GM12878 (cell line): ENCODE data around the gene KCNJ10. TPM values are rescaled to one million over a fixed set of nuclear protein-coding genes. Genes with fewer than 3 reads are reported as not detected.

ENCODE experiments used
- ATAC-seq: fragments of 200-7000 bp; cut with Tn5 transposase; 3 replicates; pipeline ENCODE4 v1.9.1; 2020; ENCODE audit warnings: mild to moderate bottlenecking, moderate library complexity
- BruUV-seq: library from RNA; stranded (reverse); fragments of 400-500 nt; replicated peaks from 2 replicates; lab custom pipeline; 2021; lab: Mats Ljungman, UMichigan
- CTCF ChIA-PET: fragments of 300-600 bp; sonication (Branson Sonifier 250); formaldehyde crosslinking; extraction: SDS; loops from one replicate; lab custom pipeline; 2021; ENCODE audit warnings: inconsistent platforms; lab: Yijun Ruan, JAX
- POLR2A ChIA-PET: fragments of 350-600 bp; formaldehyde crosslinking; extraction: SDS; loops from one replicate; lab custom pipeline; 2021; ENCODE audit warnings: inconsistent platforms; lab: Charles Lee
- RAD21 ChIA-PET: fragments of 300-600 bp; sonication (Branson Sonifier 250); formaldehyde crosslinking; loops from one replicate; lab custom pipeline; 2023; ENCODE audit warnings: antibody characterized with exemption; ENCODE audit not compliant: unreplicated experiment; lab: Charles Lee
- SMC1A ChIA-PET: fragments of 300-600 bp; sonication (Branson Sonifier 250); formaldehyde crosslinking; loops from one replicate; lab custom pipeline; 2023; ENCODE audit not compliant: unreplicated experiment, uncharacterized antibody; lab: Charles Lee
- DNase-seq: peaks from one replicate; pipeline ENCODE4 v3.0.0-alpha.2; 2011; ENCODE audit warnings: low read depth, low spot score
- FAIRE-seq: peaks from 3 replicates; lab custom pipeline; 2011; peaks lifted over from hg19 to GRCh38; lab: Jason Lieb, UNC
- H2AFZ ChIP-seq: 2 replicates; pipeline ENCODE4 v1.6.0; 2011; ENCODE audit warnings: low read depth, low read length, control low read depth; ENCODE audit not compliant: control insufficient read depth
- H3K27ac ChIP-seq: 2 replicates; pipeline ENCODE4 v1.5.1; 2011; ENCODE audit warnings: control low read depth; ENCODE audit not compliant: control insufficient read depth, insufficient read depth
- H3K27me3 ChIP-seq, 2 experiments: replicated peaks in 1 of 2; 2 replicates each; pipeline versions ENCODE4 v1.6.0 to v1.6.1; 2011; ENCODE audit warnings: low read length in 1 of 2; ENCODE audit not compliant: control insufficient read depth in 2 of 2, insufficient read depth in 2 of 2
- H3K36me3 ChIP-seq, 2 experiments: 2 replicates each; pipeline ENCODE4 v1.5.1; 2011; ENCODE audit warnings: low read length in 1 of 2; ENCODE audit not compliant: control insufficient read depth in 2 of 2, insufficient read depth in 2 of 2
- H3K4me1 ChIP-seq: 2 replicates; pipeline ENCODE4 v1.6.1; 2011; ENCODE audit warnings: mild to moderate bottlenecking, low read length, moderate library complexity, mixed read lengths; ENCODE audit not compliant: control insufficient read depth, insufficient read depth
- H3K4me2 ChIP-seq: 2 replicates; pipeline ENCODE4 v1.6.0; 2011; ENCODE audit warnings: control low read depth; ENCODE audit not compliant: control insufficient read depth, insufficient read depth
- H3K4me3 ChIP-seq: fragments of 200-600 bp; sonication (generic); 2 replicates; pipeline ENCODE4 v1.5.1; 2016
- H3K79me2 ChIP-seq: 2 replicates; pipeline ENCODE4 v1.6.0; 2011; ENCODE audit warnings: low read length; ENCODE audit not compliant: control insufficient read depth, insufficient read depth
- H3K9ac ChIP-seq: 2 replicates; pipeline ENCODE4 v1.8.0; 2011; ENCODE audit warnings: low read length, control low read depth, mixed read lengths; ENCODE audit not compliant: control insufficient read depth, insufficient read depth
- H3K9me3 ChIP-seq: replicated peaks from 3 replicates; pipeline ENCODE4 v1.5.1; 2011; ENCODE audit warnings: mild to moderate bottlenecking, low read length; ENCODE audit not compliant: control insufficient read depth, insufficient read depth
- H4K20me1 ChIP-seq: 2 replicates; pipeline ENCODE4 v1.6.0; 2011; ENCODE audit not compliant: control insufficient read depth, insufficient read depth
- ATF7 ChIP-seq: fragments of 450-650 bp; IDR thresholded peaks from 2 replicates; pipeline ENCODE4 v1.6.1; 2016; ENCODE audit warnings: low read depth, mild to moderate bottlenecking
- BHLHE40 ChIP-seq, 2 experiments: fragments of 450-650 bp in 1 of 2; IDR thresholded peaks; 2 replicates each; pipeline ENCODE4 v1.6.1; 2011 to 2017; ENCODE audit warnings: low read depth in 2 of 2, borderline replicate concordance in 1 of 2, improper control_type of control experiment in 1 of 2, low read length in 1 of 2, mild to moderate bottlenecking in 1 of 2
- CEBPZ ChIP-seq: fragments of 150-350 bp; IDR thresholded peaks from 2 replicates; pipeline ENCODE4 v1.6.1; 2016; ENCODE audit warnings: low read depth, low read length
- CREM ChIP-seq: IDR thresholded peaks from 2 replicates; pipeline ENCODE4 v1.6.1; 2014; ENCODE audit warnings: antibody characterized with exemption, low read depth
- DPF2 ChIP-seq: fragments of 450-650 bp; IDR thresholded peaks from 2 replicates; pipeline ENCODE4 v1.6.1; 2017; ENCODE audit warnings: mild to moderate bottlenecking
- E2F8 ChIP-seq: fragments of 450-650 bp; IDR thresholded peaks from 2 replicates; pipeline ENCODE4 v1.6.1; 2018; ENCODE audit warnings: mild to moderate bottlenecking, low read depth, moderate library complexity; ENCODE audit not compliant: partially characterized antibody
- ESRRA ChIP-seq: IDR thresholded peaks from 2 replicates; pipeline ENCODE4 v1.6.1; 2012; ENCODE audit warnings: mild to moderate bottlenecking, low read length, improper control_type of control experiment
- LARP7 ChIP-seq: fragments of 450-650 bp; IDR thresholded peaks from 2 replicates; pipeline ENCODE4 v1.6.1; 2017; ENCODE audit warnings: mild to moderate bottlenecking
- NBN ChIP-seq: fragments of 450-650 bp; IDR thresholded peaks from 2 replicates; pipeline ENCODE4 v1.6.1; 2016
- NFIC ChIP-seq: IDR thresholded peaks from 2 replicates; pipeline ENCODE4 v1.6.1; 2012; ENCODE audit warnings: low read depth, mild to moderate bottlenecking, inconsistent platforms, low read length, moderate library complexity
- NR2F1 ChIP-seq: fragments of 450-650 bp; conservative IDR thresholded peaks from 2 replicates; pipeline ENCODE4 v1.6.1; 2017; ENCODE audit warnings: mild to moderate bottlenecking
- TCF12 ChIP-seq: IDR thresholded peaks from 2 replicates; pipeline ENCODE4 v1.6.1; 2011; ENCODE audit warnings: low read depth, mild to moderate bottlenecking, low read length
- USF1 ChIP-seq: IDR thresholded peaks from 2 replicates; pipeline ENCODE4 v1.6.1; 2011; ENCODE audit warnings: borderline replicate concordance, low read depth, mild to moderate bottlenecking, moderate library complexity, mixed read lengths, low read length; ENCODE audit not compliant: insufficient read depth; ENCODE audit errors: extremely low read length
- ZBTB33 ChIP-seq: fragments of 450-650 bp; IDR thresholded peaks from 2 replicates; pipeline ENCODE4 v1.6.1; 2017; ENCODE audit warnings: mild to moderate bottlenecking
- WGBS: methylation state at CpG from one replicate; pipeline ENCODE4 v1.1.6; 2016; ENCODE audit warnings: low lambda C conversion rate; ENCODE audit not compliant: insufficient replicate concordance, insufficient coverage; ENCODE audit errors: missing lambda C conversion rate; 5-methylcytosine and 5-hydroxymethylcytosine counted together
- in situ Hi-C: fragments of 300-500 bp; cut with MboI; formaldehyde crosslinking; loops from 9 replicates; pipeline ENCODE4 v1.14.3; 2018; ENCODE audit warnings: mixed read lengths
- intact Hi-C: fragments of 100-400 bp; cut with micrococcal nuclease; formaldehyde crosslinking; loops from one replicate; pipeline ENCODE4 v1.14.2; 2022; ENCODE audit not compliant: unreplicated experiment
- polyA plus RNA-seq, 11 experiments: library from polyadenylated mRNA; depleted of rRNA in 4 of 11; unstranded in 6 of 11; stranded (reverse) in 5 of 11; fragments of >200 nt; fragmentation: Nextera tagmentation in 4 of 11; fragmentation: Illumina TruSeq in 1 of 11; extraction: Ambion mirVana in 4 of 11; extraction: Trizol in 1 of 11; gene quantifications; 1 replicate in 1 of 11; 2 replicates in 10 of 11; pipeline versions ENCODE4 v1.2.1 to v1.2.3, GENCODE V29; 2011 to 2016; ENCODE audit warnings: inconsistent platforms in 2 of 11, missing spikeins in 2 of 11, low read depth in 1 of 11
- total RNA-seq, 4 experiments: library from RNA; depleted of rRNA in 3 of 4; stranded (reverse); fragments of >200 nt in 3 of 4; fragmentation: Illumina TruSeq in 1 of 4; extraction: Trizol in 1 of 4; gene quantifications; 2 replicates each; pipeline versions ENCODE4 v1.2.1 to v1.2.3, GENCODE V29; 2013 to 2021

KCNJ10 gene
- total and polyA plus RNA-seq, 10 of the 15 experiments (the other 5 are each of a cell fraction or from before 2014, with no cell fraction given): 0.01 to 0.29 (median 0.09) TPM; not detected in 2

- FAIRE-seq (no peak), DNase-seq (no peak), ATAC-seq (no peak)
- no peak overlapping the region for H3K4me3 ChIP-seq
- CTCF ChIA-PET: interaction anchor here (0.6 to 30.2 kb wide), 19 partner anchors 9 to 289 kb away, joined by 3 to 1035 read pairs (median 5); partner anchors contain the start of genes IGSF8, KCNJ10, KCNJ9 and PIGM
- H4K20me1 ChIP-seq: no peaks in the 10 kb centered on the region
- no peak overlapping the region for H3K27ac ChIP-seq
- POLR2A ChIA-PET: interaction anchor here (1.0 kb wide), 1 partner anchor 165 kb away, joined by 3 read pairs; no protein-coding TSS in a partner anchor
- no peaks in the 10 kb centered on the region for H3K9me3 ChIP-seq
- no peak overlapping the region for H3K4me2 ChIP-seq
- no peaks in the 10 kb centered on the region for H3K4me1 ChIP-seq
- in situ Hi-C loops (no loop called here), intact Hi-C loops (no loop called here)
- RAD21 ChIA-PET: interaction anchor here (0.6 to 4.0 kb wide), 10 partner anchors 9 to 290 kb away, joined by 3 to 31 read pairs (median 4); partner anchors contain the start of genes CASQ1 and IGSF8
- H3K36me3 ChIP-seq: peaks cover 0 to 2% of the 10 kb centered on the region in 2 experiments; a peak in 2 of 4 replicates
- H2AFZ ChIP-seq: no peak overlapping the region
- BruUV-seq: no TSS peak
- H3K9ac ChIP-seq: no peak overlapping the region
- H3K79me2 ChIP-seq: no peaks in the 10 kb centered on the region
- WGBS: 93% methylated on average over 11 of the region's 12 CpGs
- SMC1A ChIA-PET: interaction anchor here (0.8 to 4.5 kb wide), 11 partner anchors 10 to 289 kb away, joined by 3 to 35 read pairs (median 4); partner anchors contain the start of gene IGSF8
- peaks cover 0 to 2% of the 10 kb centered on the region in 2 experiments; a peak in 3 of 4 replicates for H3K27me3 ChIP-seq
- TF ChIP-seq DPF2 (no peak), NBN (no peak), USF1 (no peak), CEBPZ (no peak), LARP7 (no peak), NR2F1 (no peak), ESRRA (no peak), TCF12 (no peak), NFIC (no peak), CREM (no peak), ZBTB33 (no peak), ATF7 (no peak), E2F8 (no peak), BHLHE40 (IDR thresholded peaks at IDR 0.05; ENCODE audit: borderline replicate concordance in 1 of 2, low read depth in 2 of 2, low read length in 1 of 2) (no peak)
Observed at GRCh38 chr1:160087118-160087662, 17.2 kb upstream of the KCNJ10 start.
